DND-41 (cell line): ENCODE data around the gene PID1.

Experiments used
- EZH2 ChIP-seq: IDR thresholded peaks from 3 replicates; pipeline ENCODE4 v1.6.1; 2012; ENCODE audit warnings: borderline replicate concordance, low read depth, mild to moderate bottlenecking, moderate library complexity, low read length, inconsistent platforms; ENCODE audit not compliant: severe bottlenecking
- TF ChIP-seq, protein P1 (sequence below): IDR thresholded peaks from 2 replicates; pipeline ENCODE4 v1.5.1; 2012; ENCODE audit warnings: borderline replicate concordance, low read length, moderate library complexity, mild to moderate bottlenecking; ENCODE audit not compliant: poor library complexity, severe bottlenecking; ENCODE audit errors: extremely low read depth

DNA sequence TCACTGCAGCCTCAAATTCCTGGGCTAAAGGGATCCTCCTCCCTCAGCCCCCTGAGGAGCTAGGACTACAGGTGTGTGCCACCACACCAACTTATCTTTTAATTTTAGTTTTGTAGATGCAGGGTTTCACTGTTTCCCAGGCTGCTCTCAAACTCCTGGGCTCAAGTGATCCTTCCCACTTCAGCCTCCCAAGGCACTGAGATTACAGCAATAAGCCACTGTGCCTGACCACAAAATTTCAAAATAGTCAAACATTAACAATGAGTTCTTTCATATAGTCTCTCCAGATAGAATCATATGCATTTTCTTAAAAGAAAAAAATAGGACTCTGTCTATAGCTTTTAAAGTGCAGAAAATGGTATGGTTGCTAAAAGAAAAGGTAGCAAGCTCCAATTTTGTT, 24.9 kb upstream of the PID1 start:
- no peak for TF ChIP-seq EZH2
- TF ChIP-seq, protein P1, sequence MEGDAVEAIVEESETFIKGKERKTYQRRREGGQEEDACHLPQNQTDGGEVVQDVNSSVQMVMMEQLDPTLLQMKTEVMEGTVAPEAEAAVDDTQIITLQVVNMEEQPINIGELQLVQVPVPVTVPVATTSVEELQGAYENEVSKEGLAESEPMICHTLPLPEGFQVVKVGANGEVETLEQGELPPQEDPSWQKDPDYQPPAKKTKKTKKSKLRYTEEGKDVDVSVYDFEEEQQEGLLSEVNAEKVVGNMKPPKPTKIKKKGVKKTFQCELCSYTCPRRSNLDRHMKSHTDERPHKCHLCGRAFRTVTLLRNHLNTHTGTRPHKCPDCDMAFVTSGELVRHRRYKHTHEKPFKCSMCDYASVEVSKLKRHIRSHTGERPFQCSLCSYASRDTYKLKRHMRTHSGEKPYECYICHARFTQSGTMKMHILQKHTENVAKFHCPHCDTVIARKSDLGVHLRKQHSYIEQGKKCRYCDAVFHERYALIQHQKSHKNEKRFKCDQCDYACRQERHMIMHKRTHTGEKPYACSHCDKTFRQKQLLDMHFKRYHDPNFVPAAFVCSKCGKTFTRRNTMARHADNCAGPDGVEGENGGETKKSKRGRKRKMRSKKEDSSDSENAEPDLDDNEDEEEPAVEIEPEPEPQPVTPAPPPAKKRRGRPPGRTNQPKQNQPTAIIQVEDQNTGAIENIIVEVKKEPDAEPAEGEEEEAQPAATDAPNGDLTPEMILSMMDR, result no peak
